Measurements from ENCODE around the gene PCDH15.

DNA sequence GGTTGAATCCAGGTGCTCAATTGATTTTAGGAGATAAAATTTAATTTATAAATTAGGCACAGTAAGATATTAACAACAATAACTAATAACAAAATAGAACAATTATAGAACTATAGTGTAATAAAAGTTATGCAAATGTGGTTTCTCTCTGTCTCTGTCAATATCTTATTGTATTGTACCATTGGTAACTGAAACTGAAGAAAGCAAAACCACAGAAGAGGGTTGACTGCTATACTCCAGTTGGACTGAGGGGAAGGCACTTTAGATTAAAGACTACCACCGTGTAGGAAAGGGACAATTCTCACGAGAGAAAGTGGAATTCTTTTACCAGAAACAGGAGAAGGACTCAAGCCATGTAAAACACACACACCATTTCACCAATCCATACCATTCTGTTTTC, 967.1 kb downstream of the PCDH15 start:
- TF ChIP-seq CTCF (IDR thresholded peaks at IDR 0.05) = no peak
- no peak for TF ChIP-seq EP300 (IDR thresholded peaks at IDR 0.05; ENCODE audit: low read depth)
- no peak for TF ChIP-seq POLR2AphosphoS5 (IDR thresholded peaks at IDR 0.05)
- TF ChIP-seq POLR2A (IDR thresholded peaks at IDR 0.05) = no peak
